SK-N-MC (cell line): Measurements from ENCODE around the gene AZGP1.

Experiments used
- EZH2 ChIP-seq: fragments of 200-600 bp; sonication (generic); IDR thresholded peaks from one replicate; pipeline ENCODE4 v1.6.1; 2017; ENCODE audit warnings: antibody characterized with exemption
- FOXP2 ChIP-seq: optimal IDR thresholded peaks from 2 replicates; pipeline ENCODE3; 2011; ENCODE audit warnings: mild to moderate bottlenecking, moderate library complexity; ENCODE audit not compliant: insufficient read depth; ENCODE audit errors: extremely low read length, control extremely low read depth
- POLR2AphosphoS5 ChIP-seq: IDR thresholded peaks from 2 replicates; pipeline ENCODE4 v1.6.1; 2012; ENCODE audit warnings: mild to moderate bottlenecking, low read depth, low read length, borderline replicate concordance

DNA sequence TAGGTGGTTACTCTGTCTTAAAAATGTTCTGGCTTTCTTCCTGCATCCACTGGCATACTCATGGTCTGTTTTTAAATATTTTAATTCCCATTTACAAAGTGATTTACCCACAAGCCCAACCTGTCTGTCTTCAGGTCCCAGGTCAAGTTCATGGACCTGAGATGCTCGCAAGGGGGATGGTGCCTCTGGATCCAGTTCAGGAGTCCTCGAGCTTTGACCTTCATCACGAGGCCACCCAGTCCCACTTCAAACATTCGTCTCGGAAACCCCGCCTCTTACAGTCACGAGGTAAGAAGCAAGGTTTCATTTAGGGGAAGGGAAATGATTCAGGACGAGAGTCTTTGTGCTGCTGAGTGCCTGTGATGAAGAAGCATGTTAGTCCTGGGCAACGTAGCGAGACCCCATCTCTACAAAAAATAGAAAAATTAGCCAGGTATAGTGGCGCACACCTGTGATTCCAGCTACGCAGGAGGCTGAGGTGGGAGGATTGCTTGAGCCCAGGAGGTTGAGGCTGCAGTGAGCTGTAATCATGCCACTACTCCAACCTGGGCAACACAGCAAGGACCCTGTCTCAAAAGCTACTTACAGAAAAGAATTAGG lies 48.3 kb upstream of the AZGP1 start:
- TF ChIP-seq POLR2AphosphoS5, result no peak
- no peak for TF ChIP-seq EZH2
- no peak for TF ChIP-seq FOXP2
